GM12875 (cell line): ENCODE results near the gene PRPF38B.

Experiments used
- H3K4me3 ChIP-seq: one replicate; pipeline ENCODE4 v1.5.1; 2011; ENCODE audit warnings: low read depth, low read length, control low read depth
- CTCF ChIP-seq: IDR thresholded peaks from 2 replicates; pipeline ENCODE4 v1.5.1; 2011; ENCODE audit warnings: low read depth, mild to moderate bottlenecking, control low read depth, inconsistent platforms, low read length, moderate library complexity, borderline replicate concordance; ENCODE audit not compliant: insufficient read depth

PRPF38B gene

GRCh38 chr1:108691942-108692723 is at the start of gene PRPF38B:
TSS of gene PRPF38B (plus strand) at chr1:108692310. CDS start at chr1:108692592, 282 bp downstream.
- TF ChIP-seq CTCF, result no peak
- H3K4me3 ChIP-seq, result peak within 1 kb of the TSS; percentile 83

- H3K4me3 ChIP-seq, result no peak overlapping the region
- peak; percentile 37; the same call in 1 of the 2 replicates for TF ChIP-seq CTCF
Measured at GRCh38 chr1:108643492-108644335, 48.4 kb upstream of the PRPF38B start.

GRCh38 chr1:108644984-108645383 is 47.1 kb upstream of the PRPF38B start:
- no peak for TF ChIP-seq CTCF
- no peak overlapping the region for H3K4me3 ChIP-seq

- no peak overlapping the region for H3K4me3 ChIP-seq
- no peak for TF ChIP-seq CTCF
Measured at GRCh38 chr1:108645564-108646184, 46.4 kb upstream of the PRPF38B start.

- H3K4me3 ChIP-seq, result no peak overlapping the region
- TF ChIP-seq CTCF, result no peak
Measured at GRCh38 chr1:108646265-108646647, 45.9 kb upstream of the PRPF38B start.

- TF ChIP-seq CTCF, result no peak
- no peak overlapping the region for H3K4me3 ChIP-seq
Measured at GRCh38 chr1:108646648-108647269, 45.4 kb upstream of the PRPF38B start.
